GM21423 (cell line): ENCODE measurements around the gene THAP5.

Source experiments
- ATAC-seq: cut with Tn5 transposase; IDR thresholded peaks from one replicate; pipeline ENCODE4 v1.9.1; 2021; ENCODE audit warnings: mild to moderate bottlenecking, moderate library complexity; ENCODE audit not compliant: unreplicated experiment

THAP5 gene, protein sequence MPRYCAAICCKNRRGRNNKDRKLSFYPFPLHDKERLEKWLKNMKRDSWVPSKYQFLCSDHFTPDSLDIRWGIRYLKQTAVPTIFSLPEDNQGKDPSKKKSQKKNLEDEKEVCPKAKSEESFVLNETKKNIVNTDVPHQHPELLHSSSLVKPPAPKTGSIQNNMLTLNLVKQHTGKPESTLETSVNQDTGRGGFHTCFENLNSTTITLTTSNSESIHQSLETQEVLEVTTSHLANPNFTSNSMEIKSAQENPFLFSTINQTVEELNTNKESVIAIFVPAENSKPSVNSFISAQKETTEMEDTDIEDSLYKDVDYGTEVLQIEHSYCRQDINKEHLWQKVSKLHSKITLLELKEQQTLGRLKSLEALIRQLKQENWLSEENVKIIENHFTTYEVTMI

DNA sequence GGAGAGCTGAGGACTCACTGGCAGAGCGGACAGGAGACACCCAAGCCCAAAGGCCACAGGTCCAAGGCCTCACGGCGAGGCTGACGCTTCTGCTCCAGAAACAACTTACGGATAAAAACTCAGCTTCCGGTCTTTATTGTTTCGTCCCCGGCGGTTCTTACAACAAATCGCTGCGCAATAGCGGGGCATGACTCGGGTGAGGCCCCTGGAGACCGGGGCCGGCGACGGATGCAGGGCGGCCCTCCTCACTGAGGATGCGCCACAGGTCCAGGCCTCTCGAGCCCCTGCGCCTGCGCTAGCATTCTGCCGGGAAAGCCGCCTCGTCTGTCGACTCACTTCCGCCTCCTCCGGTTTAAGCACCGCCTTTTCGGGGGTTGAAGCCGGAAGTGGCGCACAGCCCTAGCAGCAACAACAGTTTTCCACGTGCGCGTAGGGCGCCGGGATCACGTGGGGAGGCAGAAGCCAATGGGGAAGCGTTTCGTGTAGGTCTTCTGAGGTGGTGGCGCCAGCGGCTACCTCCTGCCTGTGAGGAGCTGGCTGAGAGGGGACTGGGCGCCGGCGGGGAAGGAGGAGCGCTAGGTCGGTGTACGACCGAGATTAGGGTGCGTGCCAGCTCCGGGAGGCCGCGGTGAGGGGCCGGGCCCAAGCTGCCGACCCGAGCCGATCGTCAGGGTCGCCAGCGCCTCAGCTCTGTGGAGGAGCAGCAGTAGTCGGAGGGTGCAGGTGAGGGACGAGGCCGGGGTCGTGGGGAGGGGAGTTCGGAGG, at the start of gene THAP5, which contains the start of gene DNAJB9:
THAP5 (minus strand) TSS at position 326 of the 765 bp plus-strand sequence; CDS start at position 189, 137 bp downstream.
DNAJB9 (plus strand) TSS at position 494 of the 765 bp plus-strand sequence. CDS start 1,853 bp downstream, outside the sequence.
- peak; percentile 93 for ATAC-seq

DNA sequence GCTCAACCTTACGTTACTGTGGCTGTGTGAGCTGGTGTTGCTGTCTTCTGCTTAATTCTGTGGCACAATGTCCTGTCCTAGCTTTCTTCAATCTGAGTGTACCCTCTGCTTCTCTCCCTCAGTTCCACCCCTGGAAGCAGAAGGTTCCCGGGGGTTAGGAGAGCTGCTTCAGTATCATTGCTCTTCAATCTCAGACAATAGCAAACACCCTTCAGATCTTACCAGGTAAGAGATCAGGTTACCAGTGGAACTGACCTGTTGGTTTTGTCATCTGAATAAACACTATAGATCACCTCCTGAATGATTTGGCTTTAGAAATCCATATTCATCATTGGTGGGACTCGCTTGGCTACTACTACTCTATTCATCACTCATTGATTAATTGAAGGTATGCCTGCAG, 48.5 kb upstream of the THAP5 start:
- ATAC-seq, result no peak

DNA sequence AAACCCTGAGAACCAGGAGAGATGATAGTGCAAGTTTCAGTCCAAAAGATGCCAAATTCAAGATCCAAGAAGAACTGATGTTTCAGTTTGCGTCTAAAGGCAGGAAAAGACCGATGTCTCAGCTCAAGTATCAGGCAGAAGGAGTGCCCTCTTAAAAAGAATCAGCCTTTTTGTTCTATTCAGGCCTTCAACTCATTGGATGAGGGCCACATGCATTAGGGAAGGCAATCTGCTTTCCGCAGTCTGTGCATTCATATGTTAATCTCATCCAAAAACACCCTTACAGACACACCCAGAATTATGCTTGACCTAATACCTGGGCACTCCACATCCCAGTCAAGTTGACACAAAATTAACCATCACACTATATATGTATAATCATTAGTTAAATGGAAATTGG, 45.4 kb upstream of the THAP5 start:
- no peak for ATAC-seq

DNA sequence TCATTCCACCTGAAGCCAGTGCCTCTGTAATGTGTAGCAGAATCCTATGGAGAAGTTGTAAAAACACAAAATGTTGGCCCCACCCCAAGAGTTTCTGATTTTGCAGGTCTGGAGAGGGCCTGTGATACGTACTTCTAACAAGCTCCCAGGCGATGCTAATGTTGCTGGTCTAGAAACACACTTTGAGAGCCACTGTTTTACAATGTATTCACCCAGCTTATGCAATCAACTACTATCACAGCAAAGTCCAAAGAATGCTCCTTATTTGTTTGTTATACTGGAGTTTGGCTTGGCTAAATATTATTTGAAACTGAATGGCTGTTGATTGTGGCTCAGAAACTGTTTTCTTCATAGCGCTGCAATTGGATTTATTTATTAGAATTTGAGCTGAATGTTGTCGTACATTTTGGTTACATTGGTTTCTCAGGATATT, 44.5 kb upstream of the THAP5 start:
- ATAC-seq, result no peak

DNA sequence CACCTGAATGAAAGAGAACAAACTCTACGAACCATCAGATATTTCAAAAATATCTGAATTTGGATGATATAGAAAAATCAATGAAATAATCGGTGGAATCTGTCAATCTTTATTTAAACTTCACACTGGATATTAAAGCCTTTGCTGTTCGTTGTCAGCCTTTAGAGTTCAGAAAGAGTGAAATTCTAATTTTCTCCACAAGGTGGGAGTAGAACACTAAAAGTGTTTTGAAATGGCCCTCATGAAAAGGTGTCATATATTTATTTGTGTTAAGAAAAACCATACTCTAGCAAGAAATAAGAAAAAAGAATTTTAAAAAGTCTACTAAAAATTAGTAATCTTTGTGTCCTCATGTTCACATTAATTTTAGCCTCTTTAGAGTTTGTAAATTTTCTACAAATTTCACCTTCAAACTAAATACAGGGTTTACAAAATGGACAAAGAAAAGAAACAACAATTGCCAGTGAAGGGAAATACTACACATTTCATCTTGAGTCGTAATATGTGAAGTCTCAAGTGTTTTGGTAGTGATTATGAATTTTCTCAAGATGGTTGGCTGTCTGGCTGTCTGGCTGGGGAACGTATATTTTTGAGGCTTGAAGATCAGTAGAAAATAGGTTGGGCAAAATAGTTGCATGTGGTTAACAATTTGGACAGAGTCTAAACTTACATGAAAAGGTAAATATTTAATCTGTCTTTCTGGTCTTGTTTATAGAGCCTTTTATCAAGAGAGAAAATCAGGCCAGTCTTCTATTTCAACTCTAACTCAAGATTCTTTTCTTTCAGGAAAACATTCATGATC, 43.8 kb upstream of the THAP5 start:
- ATAC-seq, result peak; percentile 64

DNA sequence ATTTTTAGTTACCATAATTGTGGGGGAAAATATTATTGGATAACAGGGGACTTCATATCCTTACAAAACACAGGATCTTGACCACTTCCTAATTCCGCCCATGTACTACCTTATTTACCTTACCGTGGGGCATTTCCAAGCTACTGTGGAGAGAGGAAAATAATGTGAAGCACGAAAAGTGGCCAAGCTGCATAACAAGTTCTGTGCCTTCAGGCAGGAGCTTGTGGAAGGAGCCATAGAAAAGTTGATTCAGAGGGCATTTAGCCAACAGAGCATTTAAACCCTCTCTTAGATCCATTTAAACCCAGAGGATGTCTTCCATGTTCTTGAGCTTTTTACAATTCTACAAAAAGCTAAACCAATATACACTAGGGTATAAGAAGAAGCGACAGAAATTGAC, 41.8 kb upstream of the THAP5 start:
- no peak for ATAC-seq

DNA sequence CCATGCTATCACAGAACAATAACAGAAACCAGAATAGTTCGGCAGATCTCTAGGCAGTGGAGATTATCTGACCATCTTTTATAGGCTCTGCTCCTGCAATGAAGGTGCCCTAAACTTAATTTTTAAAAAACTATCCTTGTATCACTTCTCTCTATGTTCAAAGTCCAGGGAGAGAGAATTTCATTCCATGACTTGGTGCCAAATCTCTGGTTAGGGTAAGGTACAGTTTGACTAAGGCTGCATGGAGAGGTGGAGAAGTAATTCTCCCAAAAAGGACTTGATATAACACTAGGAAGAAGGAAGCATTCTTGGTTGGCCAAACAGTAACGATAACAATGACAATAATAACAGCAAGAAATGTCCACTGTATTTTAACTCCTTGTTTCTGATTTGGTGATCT, 40.1 kb upstream of the THAP5 start:
- ATAC-seq, result no peak

DNA sequence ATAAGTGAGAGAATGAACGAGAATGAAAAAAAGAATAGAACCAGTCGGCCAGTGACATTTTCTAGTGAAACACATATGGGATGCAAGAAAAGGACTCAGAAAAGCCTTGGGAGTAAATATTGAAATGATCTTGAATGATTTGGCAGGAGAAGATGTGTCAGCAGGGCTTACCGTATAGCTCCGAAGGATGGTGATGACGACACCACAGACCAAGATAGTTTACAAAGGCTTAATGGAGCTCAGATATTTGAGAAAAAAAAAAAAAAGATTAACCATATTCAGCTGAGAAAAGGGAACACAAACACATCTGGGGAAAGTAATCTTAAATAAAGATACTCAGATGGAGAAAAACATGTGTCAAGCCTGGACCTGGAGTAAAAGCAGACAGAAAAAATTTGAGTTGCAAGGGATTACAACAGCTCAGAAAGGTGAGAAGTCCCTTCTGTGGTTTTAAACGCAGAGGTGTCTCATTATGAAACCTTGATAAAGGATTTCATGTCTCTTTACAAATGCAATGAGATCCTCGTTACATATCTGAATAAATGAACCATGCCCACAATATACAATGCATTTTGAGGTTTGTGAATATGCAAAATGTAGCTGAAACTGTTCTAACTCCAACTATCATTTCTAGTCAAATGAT, 36.2 kb upstream of the THAP5 start:
- ATAC-seq, result no peak

DNA sequence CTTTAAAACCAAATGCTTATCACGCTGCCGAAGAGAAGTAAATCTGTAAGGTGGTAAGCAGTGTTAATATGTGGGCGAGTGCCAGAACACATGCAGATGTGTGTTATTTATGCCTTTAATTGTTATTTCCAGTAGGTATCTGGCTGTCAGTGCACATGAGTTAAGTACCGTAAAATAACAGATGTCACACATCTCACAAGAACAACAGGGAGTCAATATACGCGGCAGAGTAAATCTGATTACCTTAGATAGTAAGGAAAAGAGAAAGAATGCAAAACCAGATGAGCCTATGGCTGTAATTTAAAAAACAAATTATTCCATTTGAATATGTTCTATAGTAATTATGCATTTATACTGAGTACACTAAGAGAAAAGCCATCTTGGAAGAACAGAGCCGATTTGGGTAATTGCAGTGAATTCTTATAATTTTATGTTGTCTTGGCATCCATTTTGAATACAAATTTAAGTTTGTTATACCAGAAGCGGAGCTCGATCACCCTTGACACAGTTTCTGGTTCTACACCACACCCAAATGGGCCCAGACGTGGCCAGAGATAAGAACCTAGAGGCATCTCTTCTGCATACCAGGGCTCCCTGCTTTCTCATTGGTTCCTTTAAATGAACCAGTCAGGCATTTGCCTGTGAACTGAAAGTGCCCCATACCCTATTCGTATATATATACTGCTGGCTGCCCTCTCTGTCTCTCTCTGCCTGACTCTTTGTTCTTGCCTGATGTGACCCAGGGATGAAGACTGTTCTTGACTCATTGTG, 35.0 kb upstream of the THAP5 start:
- ATAC-seq, result no peak

DNA sequence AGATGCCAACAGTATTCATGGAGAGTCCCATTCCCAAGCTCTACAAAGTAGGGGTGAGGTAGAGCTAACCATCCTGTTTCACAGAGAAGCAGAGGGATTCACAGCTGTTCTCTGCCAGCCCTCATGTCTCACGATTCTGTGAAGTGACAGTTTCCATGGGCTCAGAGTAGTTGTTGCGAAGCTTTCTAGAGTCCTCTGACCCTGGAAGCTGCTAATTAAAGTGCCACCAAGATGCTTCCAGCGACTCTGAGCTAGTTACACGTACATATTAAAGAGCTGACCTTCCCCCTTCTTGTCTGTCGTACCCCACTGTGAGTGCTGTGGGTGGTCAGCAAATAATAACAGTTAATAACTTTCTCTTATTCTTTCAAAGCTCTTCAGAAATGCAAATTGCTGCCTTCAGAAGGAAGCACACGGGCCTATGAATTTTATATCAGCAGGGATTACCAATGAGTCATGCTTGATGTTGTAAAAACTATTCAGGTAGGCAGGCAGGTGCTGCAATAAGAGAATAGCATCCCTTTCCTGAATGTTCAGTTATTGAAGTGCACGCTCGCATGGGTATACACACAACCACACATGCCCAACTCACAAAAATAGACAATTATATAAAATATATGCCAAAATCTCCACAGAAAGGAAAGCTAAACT, 34.3 kb upstream of the THAP5 start:
- ATAC-seq, result no peak

DNA sequence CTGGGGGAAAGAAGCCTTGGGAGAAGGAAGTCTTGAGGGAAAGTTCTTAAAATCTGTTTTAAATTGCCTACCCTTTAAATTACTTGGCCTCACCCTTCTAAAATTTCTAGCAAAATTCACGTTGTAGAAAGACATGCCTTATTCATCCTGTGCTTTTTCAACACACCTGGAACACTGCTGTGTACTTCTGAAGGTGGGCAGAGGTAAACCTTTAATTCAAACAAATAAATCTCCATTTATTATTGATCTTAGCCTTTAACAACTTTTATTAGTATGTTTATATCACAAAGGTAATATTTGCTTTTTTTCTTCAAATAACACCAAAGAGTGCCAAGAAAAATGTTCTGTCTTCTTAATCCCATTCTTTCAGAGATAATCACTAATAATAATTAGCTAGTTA, 30.9 kb upstream of the THAP5 start:
- ATAC-seq, result no peak

DNA sequence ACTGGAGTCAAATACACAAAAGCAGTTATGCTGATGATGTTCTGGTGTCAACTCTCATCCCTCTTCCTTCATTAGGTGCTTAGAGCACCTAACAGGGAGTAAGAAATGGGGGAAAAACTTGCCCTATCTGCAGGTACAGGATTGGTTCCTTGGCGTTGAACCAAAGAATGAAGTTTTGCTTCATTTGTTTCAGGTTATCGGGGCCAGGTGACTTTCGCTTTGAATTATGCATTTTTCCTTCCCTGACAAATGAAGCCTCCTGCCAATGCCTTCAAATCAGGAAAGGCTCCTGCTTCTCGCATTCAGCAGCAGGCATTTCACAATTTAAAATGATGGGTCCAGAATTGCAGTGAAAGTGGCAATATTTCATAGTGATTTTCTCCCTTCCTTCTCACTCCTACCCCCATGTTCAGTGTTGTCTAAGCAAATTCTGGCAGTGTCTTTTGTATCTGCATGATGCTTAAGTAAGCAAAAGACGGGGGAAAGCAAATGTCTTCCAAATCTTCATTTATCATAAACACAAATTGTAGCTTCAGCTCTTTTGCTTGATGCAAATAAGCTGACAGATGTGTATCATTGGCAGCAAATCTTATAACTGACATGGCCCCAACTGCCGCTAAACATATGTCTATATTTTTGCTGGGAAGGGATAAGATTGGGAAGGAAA, 29.5 kb upstream of the THAP5 start:
- ATAC-seq, result no peak

DNA sequence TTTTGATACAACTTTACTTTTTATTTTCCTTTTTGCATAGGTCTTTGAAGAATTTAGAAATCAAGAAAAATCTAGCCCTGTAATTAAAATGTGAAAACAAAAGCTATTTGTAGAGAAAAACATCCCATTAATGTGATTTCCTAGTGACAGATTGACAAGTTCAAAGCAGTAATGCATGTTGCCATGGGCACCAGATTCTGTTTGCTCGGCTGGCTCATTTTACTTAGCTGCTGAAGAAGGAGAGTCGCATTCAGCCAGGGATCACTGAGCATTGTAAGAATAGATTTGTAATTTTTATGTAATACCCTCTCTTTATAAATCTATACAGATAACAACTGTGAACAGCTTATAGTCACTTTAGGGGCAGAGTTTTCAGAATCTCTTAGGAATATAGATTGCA, 28.6 kb upstream of the THAP5 start:
- ATAC-seq, result no peak

DNA sequence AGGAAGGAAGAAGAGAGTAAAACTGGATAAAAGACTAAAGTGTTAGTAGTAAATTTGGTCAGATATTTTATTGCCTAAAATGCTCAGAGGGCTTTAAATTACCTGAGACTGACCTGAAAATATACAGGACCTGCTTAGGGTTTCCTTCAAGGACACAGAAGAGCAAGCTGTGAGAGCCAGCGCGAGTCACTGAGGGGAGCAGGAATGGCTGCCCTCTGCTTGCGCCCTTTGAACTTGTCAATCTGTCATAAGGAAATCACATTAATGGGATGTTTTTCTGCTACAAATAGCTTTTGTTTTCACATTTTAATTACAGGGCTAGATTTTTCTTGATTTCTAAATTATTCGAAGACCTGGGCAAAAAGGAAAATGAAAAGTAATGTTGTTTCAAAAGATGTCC, 27.1 kb upstream of the THAP5 start:
- ATAC-seq, result no peak

DNA sequence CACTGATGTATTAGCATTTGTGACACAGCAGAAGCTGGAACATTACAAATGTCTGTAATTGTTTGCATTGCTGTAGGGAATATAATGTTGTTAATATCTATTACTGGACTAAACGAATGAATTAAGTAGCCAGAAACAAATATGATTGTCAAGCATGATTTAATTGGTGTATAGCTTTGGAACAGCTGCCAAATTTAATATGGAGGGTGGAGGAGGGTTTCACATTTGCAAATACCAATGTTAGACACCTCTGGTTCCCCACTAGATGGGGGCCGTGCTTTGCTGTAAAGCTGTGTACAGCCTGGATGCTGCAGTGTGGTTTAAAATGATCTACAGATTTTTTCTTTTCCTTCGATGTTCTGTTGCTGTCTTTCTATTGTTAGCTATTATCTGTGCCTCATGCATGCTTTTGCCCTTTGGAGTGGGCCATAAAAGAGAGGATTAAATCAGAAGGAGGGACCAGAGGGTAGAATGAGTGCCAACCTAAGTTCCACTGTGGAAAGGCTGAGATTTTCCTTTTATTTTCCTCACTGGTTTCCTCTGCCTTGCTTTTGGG, 23.2 kb upstream of the THAP5 start:
- ATAC-seq, result no peak

DNA sequence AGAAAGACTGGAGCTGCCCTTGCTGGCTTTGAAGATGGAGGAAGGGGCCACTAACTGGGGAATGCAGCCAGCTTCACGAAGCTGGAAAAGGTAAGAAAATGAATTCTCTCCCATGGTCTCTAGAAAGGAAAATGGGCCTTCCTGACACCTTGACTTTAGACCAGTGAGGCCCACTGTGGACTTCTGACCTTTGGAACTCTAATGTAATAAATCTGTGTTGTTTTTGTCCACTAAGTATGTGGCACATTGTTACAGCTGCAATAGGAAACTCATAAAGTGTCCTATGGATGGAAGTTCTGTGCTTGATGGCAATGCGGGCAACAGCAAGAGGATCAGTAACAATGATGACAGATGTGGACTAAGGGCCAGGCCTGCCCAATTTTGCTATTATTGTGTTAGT, 21.1 kb upstream of the THAP5 start:
- ATAC-seq, result no peak

DNA sequence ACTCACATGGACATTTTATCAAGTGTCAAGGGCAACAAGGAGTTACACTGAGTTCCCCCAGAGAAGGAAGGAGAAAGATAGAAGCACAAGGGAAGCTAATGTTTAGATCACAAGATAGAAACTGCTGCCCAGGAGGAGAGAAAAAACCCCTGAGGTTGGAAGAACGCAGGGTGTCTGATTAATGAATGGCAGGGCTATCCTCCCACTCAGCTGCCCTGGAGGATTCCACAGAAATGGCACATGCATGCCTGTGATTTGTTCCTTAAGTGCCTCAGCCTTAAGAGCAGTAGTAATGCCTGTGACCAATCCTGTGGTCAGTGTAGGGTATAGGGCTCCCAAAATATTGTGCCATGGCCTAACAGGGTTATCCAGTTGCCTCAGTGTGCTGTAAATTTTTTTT, 20.4 kb upstream of the THAP5 start:
- no peak for ATAC-seq

DNA sequence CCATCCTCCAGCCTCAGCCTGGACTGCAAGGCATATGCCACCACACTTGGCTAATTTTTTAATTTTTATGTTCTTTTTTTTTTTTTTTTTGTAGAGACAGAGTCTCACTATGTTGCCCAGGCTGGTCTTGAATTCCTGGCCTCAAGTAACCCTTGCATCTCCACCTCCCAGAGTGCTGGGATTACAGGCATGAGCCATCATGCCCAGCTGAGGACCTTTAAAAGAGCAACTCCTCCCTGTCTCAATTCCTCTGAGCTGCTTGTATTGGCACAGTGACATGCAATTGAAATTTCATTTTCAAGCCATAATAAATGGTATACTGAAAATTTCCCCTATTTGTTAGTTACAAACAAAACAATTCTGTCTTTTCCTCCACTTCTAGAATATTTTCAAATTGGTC, 19.7 kb upstream of the THAP5 start:
- ATAC-seq, result no peak

DNA sequence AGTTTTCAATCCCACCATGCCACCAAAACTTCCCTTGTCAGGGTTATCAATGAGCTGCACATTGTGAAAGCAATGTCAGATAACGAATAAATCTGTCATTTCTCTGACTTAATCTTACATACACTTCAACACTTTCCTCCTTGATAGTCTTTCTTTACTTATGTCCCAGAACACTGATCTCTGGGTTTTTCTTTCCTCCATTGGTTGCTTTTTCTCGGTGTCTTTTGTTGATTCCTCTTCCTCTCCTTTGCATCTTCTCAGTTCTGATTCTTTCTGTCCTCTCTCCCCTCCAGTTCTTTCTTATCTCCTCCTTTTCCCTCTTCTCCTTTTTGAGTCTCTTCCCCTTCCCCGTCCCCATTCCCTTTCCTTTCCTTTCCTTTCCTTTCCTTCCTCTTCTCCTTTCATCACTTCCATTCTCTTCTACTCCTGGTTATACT, 16.8 kb upstream of the THAP5 start:
- ATAC-seq, result no peak
